OCI-LY3 (cell line): ENCODE data around the gene PARP3.

ENCODE experiments used
- CTCF ChIP-seq: fragments of 200-600, 300-600 bp; sonication (generic); IDR thresholded peaks from 2 replicates; pipeline ENCODE4 v1.5.1; 2014; ENCODE audit warnings: antibody characterized with exemption, low read length, low read depth
- EZH2phosphoT487 ChIP-seq: fragments of 200-600 bp; shearing (Covaris generic); IDR thresholded peaks from 2 replicates; pipeline ENCODE4 v1.6.1; 2018; ENCODE audit warnings: antibody characterized with exemption, mixed run types, low read depth

GRCh38 chr3:51997172-51997571 is 55.0 kb downstream of the PARP3 start:
- TF ChIP-seq CTCF (no peak), EZH2phosphoT487 (no peak)
